DMS 273 treated with DMSO at 0.1 percent for 48 hours (cell line): ENCODE measurements around the gene VWCE.
"Not testable (repeated sequence)": the region's sequence is repeated elsewhere in the genome, so short reads cannot be mapped to it uniquely, and the experiment has no call there.

Experiments used
- DNase-seq: peaks from one replicate; lab custom pipeline; 2025; lab: John Stamatoyannopoulos, UW

Gene VWCE

DNA sequence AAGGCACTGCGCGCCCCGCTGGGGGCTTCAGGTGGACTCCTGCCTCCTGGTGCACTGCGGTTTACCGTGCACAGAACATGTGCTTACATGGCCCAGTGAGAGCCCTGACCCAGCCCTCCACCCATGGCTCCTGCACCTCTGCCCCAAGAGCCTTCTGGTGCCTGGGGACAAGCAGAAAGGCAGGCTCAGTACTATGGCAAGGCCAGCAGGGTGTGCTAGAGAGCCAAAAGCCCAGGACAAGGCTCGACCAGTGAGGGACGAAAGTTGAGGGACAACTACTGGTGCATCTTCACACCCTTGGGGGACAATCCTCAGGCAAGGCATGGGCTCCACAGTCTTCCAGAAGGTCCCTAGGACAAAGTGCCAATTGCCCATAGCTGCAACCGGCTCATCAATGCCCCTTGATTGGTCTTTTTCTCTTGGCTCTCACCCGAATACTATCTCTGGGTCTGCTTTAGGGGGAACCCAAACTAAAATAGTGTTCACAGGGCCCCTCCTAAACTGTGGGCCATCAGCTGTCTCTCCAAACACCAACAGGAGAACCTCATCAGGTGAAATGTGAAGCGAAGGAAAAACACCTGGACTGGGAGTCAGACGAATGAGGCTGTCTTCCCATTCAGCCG is 40.6 kb downstream of the VWCE start:
- DNase-seq, result peak; percentile 11

DNA sequence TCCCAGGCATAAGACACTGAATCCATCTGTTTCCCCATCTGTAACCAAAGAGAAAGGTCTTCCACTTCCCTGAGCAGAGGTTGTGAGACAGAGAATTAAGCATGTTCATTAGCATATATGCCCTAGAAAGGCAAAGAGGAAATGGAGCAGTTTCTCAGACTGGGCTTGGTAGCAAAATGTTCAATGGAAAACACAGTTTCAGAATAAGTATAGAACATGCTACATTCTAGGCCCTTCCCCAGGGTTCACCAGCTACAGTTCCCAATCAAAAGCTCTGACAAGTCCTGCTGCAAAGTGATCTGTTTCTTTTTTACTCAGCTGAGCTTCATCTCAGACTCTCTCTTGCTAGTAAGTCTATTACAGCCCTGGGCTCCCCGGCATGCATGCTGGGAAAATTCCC is 42.8 kb downstream of the VWCE start:
- peak; percentile 1 for DNase-seq

DNA sequence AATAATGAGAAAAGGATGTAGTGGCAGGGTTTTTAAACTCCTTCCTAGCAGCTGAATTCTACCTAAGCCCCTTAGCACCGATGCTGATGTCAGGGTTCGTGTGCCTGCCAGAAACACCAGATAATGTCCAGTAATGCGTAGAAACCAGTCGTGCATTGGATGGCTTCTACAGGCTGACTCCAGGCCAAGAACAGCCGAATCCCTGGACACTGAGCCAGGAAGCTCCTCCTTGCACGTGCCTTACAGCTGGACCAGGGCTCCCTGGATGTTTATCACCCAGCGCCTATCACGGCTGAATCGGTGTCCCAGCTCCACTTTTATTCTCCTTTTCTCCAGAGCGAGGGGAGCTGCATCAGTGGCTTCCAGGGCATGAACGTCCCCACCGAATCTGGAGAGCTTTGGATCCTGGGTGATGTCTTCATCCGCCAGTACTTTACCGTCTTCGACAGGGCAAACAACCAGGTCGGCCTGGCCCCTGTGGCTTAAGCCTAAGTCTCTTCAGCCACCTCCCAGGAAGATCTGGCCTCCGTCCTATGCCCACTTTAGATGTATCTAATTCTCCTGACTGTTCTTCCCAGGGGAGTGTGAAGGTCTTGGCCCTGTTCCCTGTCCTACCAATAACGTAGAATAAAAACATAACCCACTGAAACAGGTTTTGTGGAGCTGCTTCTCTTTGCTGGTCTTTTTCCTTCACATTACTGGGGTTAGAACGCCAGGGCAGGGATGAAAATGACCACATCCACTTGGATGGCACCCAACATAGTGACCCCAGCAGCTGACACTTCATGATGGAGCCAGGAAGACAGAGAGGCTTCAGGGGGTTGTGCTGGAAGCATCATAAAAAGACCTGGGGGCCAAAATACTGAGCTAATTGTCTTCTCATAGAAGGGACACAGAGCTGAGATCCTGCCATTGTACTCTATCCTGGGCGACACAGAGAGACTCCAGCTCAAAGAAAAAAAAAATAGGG is 44.0 kb downstream of the VWCE start:
- DNase-seq, result not testable (repeated sequence)

DNA sequence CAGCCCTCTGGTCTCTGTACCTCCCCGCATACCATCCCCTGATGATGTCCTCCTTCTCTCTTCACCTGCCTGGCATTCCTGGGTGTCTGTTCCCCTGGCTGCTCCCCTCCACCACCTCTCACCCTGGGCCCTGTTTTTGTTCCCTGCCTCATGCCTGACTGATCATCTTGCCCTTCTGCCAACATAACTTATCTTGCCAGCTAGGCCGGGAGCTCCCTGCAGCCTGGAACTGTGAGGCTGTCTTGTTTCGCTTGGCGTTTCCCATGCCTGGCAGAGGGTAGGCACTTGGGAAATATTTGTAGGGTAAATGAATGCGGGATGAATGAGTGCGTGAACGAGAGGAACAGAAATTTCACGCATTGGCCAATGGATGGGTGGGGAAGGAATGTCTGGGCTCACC is 45.9 kb downstream of the VWCE start:
- not testable (repeated sequence) for DNase-seq

DNA sequence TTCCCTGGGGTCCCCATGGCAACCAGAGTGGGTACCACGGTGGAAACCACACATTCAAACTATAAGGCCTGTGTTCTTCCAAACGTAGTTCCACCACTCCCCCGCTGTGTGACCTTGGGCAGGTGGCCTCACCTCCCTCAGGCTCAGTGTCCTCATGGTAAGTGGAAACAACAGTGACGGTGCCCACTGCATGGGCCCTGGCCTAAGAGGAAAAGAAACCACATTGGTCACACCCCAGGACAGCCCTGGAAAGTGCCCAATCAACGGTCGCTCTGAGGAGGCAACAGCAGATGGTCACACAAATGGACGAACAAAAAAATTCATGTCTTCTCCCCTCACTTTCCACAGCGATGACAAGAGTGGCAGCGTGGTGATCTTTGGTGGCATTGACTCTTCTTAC is 47.0 kb downstream of the VWCE start:
- DNase-seq, result not testable (repeated sequence)

DNA sequence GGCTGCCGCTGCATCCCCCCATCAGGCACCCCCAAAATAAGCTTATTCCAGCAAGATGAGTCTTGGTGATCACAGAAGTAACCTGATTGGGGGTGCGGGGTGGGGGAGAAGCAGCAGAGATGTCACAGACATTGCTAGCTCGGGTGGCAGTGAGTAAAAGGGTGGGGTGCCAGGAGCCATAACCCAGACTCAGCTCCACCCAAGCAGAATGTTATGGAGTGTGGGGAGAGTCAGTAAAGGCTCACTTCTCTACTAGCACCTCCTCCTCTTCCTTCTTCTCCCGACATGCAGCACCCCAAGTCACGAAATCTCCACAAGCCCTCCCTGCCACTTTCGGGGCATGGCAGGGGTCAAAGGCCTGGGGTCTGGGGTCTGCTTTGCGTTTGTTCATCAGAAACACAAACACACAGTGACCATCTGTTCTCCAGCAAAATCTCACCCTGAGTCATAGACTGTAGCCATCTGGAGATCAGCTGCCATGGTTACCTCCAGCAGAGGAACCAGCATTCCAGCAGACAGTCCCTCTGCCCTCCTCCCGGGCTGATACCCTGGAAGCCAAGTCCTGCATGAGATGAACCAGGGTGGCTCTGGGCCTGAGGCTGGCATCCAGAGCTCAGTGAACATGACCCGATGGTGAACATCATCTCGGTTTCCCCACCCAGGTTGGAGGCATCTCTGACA is 49.7 kb downstream of the VWCE start:
- DNase-seq, result not testable (repeated sequence)

DNA sequence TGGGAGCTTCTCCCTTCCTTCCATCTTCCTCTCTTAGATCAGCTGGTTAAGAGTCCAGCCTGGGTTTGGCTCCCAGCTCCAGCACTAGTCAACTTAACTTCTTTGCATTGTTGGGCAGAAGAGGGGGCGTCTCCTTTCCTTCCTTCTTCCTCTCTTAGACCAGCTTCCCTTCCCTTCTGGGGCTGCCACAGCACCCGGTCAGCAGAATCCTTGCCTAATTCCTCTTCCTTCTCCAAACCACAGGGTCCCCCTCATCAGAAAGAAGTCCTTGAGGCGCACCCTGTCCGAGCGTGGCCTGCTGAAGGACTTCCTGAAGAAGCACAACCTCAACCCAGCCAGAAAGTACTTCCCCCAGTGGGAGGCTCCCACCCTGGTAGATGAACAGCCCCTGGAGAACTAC is 53.6 kb downstream of the VWCE start:
- DNase-seq, result not testable (repeated sequence)

DNA sequence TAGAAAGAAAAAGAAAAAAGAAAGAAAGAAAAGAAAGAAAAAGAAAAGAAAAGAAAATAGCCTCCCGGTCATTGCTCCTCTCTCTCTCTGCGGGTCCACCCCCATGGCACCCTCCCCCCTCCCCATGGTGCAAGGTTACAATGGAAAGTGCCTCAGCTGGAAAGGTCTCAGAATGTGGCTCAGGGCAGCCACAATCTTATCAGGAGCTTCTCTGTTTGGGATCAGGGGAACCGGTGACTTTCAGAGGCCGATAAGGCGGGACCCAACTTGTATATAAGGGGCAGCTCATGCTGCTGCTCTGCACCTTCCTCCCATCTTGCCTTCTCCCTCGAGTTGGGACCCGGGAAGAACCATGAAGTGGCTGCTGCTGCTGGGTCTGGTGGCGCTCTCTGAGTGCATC is 54.2 kb downstream of the VWCE start, which contains the start of gene PGA5:
PGA5 (plus strand) TSS at position 301 of the 400 bp plus-strand sequence; CDS start at position 353, 52 bp downstream.
- not testable (repeated sequence) for DNase-seq

DNA sequence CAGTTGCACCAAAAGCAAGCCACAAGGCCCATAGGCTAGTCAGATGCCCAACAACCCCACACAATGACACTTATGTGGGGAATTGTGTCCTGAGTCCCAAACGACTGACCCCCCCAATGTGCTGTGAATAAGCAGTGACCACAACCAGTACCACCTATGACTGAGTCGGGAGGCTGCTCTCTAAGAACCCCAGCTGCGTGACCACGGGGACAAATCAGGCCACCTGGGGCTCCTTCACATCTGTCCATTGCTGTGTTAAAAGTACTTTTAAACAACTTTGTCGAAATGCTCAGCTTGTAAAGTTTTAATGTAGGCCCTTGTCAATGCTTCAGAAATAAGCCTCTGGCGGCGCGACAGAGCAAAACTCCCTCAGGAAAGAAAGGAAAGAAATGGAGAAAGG is 54.8 kb downstream of the VWCE start:
- DNase-seq, result not testable (repeated sequence)

DNA sequence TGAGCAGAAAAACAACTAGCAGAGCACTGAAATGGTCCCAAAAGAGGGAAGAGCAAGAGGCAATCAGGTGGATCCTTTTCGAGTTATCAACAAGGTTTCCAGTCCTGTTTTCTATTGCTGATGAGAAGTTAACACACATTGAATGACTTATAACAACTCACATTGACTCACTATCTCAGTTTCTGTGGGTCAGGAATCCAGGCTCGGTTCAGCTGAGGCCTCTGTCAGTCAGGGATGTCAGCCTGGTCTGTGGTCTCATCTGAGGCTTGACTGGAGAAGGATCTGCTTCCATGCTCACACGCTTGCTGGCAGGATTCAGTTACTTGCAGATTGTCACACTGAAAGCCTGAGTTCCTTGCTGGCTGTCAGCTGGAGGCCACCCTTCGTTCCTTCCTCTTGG is 58.0 kb downstream of the VWCE start:
- not testable (repeated sequence) for DNase-seq

DNA sequence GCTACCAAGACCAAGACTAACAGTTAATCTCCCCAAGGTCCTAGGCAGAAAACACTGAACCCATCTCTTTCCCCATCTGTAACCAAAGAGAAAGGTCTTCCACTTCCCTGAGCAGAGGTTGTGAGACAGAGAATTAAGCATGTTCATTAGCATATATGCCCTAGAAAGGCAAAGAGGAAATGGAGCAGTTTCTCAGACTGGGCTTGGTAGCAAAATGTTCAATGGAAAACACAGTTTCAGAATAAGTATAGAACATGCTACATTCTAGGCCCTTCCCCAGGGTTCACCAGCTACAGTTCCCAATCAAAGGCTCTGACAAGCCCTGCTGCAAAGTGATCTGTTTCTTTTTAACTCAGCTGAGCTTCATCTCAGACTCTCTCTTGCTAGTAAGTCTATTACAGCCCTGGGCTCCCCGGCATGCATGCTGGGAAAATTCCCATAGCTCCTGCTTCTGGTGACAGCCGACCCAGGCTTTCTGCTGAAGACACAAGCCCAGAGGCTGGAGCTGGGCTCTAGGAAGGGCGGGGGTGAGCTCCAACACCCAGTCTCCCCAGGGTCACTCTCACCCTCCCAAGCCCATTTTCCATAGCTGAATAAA is 62.5 kb downstream of the VWCE start:
- not testable (repeated sequence) for DNase-seq

DNA sequence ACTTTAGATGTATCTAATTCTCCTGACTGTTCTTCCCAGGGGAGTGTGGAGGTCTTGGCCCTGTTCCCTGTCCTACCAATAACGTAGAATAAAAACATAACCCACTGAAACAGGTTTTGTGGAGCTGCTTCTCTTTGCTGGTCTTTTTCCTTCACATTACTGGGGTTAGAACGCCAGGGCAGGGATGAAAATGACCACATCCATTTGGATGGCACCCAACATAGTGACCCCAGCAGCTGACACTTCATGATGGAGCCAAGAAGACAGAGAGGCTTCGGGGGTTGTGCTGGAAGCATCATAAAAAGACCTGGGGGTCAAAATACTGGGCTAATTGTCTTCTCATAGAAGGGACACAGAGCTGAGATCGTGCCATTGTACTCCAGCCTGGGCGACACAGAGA is 63.5 kb downstream of the VWCE start:
- not testable (repeated sequence) for DNase-seq

DNA sequence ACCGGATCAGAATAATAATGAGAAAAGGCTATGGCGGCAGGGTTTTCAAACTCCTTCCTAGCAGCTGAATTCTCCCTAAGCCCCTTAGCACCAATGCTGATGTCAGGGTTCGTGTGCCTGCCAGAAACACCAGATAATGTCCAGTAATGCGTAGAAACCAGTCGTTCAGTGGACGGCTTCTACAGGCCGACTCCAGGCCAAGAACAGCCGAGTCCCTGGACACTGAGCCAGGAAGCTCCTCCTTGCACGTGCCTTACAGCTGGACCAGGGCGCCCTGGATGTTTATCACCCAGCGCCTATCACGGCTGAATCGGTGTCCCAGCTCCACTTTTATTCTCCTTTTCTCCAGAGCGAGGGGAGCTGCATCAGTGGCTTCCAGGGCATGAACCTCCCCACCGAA is 64.1 kb downstream of the VWCE start:
- DNase-seq, result not testable (repeated sequence)

DNA sequence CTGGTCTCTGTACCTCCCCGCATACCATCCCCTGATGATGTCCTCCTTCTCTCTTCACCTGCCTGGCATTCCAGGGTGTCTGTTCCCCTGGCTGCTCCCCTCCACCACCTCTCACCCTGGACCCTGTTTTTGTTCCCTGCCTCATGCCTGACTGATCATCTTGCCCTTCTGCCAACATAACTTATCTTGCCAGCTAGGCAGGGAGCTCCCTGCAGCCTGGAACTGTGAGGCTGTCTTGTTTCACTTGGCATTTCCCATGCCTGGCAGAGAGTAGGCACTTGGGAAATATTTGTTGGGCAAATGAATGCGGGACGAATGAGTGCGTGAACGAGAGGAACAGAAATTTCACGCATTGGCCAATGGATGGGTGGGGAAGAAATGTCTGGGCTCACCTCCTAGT is 65.7 kb downstream of the VWCE start:
- not testable (repeated sequence) for DNase-seq

DNA sequence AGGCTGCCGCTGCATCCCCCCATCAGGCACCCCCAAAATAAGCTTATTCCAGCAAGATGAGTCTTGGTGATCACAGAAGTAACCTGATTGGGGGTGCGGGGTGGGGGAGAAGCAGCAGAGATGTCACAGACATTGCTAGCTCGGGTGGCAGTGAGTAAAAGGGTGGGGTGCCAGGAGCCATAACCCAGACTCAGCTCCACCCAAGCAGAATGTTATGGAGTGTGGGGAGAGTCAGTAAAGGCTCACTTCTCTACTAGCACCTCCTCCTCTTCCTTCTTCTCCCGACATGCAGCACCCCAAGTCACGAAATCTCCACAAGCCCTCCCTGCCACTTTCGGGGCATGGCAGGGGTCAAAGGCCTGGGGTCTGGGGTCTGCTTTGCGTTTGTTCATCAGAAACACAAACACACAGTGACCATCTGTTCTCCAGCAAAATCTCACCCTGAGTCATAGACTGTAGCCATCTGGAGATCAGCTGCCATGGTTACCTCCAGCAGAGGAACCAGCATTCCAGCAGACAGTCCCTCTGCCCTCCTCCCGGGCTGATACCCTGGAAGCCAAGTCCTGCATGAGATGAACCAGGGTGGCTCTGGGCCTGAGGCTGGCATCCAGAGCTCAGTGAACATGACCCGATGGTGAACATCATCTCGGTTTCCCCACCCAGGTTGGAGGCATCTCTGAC is 68.5 kb downstream of the VWCE start:
- not testable (repeated sequence) for DNase-seq

DNA sequence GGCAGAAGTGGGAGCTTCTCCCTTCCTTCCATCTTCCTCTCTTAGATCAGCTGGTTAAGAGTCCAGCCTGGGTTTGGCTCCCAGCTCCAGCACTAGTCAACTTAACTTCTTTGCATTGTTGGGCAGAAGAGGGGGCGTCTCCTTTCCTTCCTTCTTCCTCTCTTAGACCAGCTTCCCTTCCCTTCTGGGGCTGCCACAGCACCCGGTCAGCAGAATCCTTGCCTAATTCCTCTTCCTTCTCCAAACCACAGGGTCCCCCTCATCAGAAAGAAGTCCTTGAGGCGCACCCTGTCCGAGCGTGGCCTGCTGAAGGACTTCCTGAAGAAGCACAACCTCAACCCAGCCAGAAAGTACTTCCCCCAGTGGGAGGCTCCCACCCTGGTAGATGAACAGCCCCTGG is 72.4 kb downstream of the VWCE start:
- not testable (repeated sequence) for DNase-seq

DNA sequence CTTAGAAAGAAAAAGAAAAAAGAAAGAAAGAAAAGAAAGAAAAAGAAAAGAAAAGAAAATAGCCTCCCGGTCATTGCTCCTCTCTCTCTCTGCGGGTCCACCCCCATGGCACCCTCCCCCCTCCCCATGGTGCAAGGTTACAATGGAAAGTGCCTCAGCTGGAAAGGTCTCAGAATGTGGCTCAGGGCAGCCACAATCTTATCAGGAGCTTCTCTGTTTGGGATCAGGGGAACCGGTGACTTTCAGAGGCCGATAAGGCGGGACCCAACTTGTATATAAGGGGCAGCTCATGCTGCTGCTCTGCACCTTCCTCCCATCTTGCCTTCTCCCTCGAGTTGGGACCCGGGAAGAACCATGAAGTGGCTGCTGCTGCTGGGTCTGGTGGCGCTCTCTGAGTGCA is 73.1 kb downstream of the VWCE start, which contains the start of gene PGA4:
PGA4 (plus strand) TSS at position 301 of the 400 bp plus-strand sequence; CDS start at position 355, 54 bp downstream.
- not testable (repeated sequence) for DNase-seq

DNA sequence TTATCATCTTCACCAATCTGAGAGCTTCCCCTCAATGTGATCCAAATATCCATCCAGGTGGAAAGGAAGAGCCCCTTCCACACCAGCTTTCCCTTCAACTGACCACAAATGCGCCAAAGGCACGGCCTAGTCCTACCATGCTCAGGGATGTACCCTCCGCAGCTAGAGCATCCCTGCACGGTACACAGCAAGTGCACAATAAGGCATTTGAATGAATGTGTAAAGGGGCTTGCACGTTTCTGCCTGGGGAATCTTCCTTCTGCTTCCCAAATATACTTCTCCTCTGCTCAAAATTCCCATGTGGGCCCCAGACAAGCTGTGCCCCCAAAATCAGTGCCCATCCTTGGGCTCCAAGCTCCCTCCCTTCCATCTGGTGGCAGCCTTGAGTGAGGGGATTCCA is 76.1 kb downstream of the VWCE start:
- not testable (repeated sequence) for DNase-seq

DNA sequence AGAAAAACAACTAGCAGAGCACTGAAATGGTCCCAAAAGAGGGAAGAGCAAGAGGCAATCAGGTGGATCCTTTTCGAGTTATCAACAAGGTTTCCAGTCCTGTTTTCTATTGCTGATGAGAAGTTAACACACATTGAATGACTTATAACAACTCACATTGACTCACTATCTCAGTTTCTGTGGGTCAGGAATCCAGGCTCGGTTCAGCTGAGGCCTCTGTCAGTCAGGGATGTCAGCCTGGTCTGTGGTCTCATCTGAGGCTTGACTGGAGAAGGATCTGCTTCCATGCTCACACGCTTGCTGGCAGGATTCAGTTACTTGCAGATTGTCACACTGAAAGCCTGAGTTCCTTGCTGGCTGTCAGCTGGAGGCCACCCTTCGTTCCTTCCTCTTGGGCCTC is 76.8 kb downstream of the VWCE start:
- DNase-seq, result not testable (repeated sequence)

DNA sequence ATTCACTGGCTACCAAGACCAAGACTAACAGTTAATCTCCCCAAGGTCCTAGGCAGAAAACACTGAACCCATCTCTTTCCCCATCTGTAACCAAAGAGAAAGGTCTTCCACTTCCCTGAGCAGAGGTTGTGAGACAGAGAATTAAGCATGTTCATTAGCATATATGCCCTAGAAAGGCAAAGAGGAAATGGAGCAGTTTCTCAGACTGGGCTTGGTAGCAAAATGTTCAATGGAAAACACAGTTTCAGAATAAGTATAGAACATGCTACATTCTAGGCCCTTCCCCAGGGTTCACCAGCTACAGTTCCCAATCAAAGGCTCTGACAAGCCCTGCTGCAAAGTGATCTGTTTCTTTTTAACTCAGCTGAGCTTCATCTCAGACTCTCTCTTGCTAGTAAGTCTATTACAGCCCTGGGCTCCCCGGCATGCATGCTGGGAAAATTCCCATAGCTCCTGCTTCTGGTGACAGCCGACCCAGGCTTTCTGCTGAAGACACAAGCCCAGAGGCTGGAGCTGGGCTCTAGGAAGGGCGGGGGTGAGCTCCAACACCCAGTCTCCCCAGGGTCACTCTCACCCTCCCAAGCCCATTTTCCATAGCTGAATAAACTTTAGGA is 81.3 kb downstream of the VWCE start:
- not testable (repeated sequence) for DNase-seq

DNA sequence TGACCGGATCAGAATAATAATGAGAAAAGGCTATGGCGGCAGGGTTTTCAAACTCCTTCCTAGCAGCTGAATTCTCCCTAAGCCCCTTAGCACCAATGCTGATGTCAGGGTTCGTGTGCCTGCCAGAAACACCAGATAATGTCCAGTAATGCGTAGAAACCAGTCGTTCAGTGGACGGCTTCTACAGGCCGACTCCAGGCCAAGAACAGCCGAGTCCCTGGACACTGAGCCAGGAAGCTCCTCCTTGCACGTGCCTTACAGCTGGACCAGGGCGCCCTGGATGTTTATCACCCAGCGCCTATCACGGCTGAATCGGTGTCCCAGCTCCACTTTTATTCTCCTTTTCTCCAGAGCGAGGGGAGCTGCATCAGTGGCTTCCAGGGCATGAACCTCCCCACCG is 82.9 kb downstream of the VWCE start:
- DNase-seq, result not testable (repeated sequence)
